Erythroblast (primary cell): ENCODE data around the gene STAM2.
"Not testable (repeated sequence)": the region's sequence is repeated elsewhere in the genome, so short reads cannot be mapped to it uniquely, and the experiment has no call there.

Source experiments
- GATA1 ChIP-seq: IDR thresholded peaks from 2 replicates; pipeline ENCODE4 v1.6.1; 2011; ENCODE audit warnings: low read depth, mild to moderate bottlenecking, control low read depth, low read length, moderate library complexity
- POLR2A ChIP-seq: IDR thresholded peaks from 2 replicates; pipeline ENCODE4 v1.6.1; 2011; ENCODE audit warnings: mild to moderate bottlenecking, low read length

DNA sequence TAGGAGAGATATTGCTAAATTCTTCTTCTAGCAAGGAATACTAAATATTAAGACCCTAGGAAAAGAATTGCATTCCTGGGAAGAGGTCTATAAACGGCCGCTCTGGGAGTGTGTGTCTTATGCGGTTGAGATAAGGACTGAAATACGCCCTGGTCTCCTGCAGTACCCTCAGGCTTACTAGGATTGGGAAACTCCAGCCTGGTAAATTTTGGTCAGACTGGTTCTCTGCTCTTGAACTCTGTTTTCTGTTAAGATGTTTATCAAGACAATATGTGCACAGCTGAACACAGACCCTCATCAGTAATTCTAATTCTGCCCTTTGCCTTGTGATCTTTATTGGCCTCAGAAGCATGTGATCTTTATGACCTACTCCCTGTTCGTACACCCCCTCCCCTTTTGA is 11.9 kb downstream of the STAM2 start:
- not testable (repeated sequence) for TF ChIP-seq POLR2A, GATA1
